NCI-H2227 (cell line): ENCODE results near the gene FIBP.

Source experiments
- DNase-seq: peaks from one replicate; lab custom pipeline; 2025; ENCODE audit not compliant: unreplicated experiment; lab: John Stamatoyannopoulos, UW

The FIBP gene

GRCh38 chr11:65891219-65892136 lies 3.2 kb upstream of the FIBP start:
- peak; percentile 26 for DNase-seq

- DNase-seq = peak; percentile 98
These were observed 2.3 kb upstream of the FIBP start, which contains the start of gene CCDC85B for GRCh38 chr11:65890324-65891218. CCDC85B (plus strand) TSS chr11:65890673; CDS start chr11:65890784, 111 bp downstream.

DNA sequence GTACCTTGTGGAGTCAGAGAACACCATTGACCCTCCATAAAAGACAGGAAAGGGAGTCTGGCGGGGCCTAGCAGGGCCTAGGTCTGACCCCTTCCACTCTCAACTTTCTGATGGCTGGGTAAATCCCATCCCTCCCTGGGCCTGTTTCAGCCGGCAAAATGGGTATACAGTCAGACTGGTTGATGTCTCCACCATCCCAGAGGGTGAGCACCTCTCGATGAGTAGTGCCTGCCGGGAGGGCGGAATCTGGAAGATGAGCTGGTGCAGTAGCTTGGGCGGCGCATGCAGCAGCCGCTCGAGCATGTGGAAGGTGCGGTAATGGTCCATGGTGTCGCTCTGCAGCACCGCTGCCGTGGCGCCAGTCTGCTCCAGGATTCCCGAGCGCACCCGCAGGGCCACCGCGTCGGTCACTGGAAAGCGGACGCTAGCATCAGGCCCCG lies 528 bp downstream of the FIBP start:
- DNase-seq = no peak

GRCh38 chr11:65886826-65887722 lies 1.2 kb downstream of the FIBP start:
- no peak for DNase-seq

GRCh38 chr11:65885808-65886536 lies 2.3 kb downstream of the FIBP start:
- no peak for DNase-seq

GRCh38 chr11:65885231-65885630 lies 3.0 kb downstream of the FIBP start:
- DNase-seq = no peak

GRCh38 chr11:65884716-65885092 lies 3.6 kb downstream of the FIBP start:
- peak; percentile 87 for DNase-seq

DNA sequence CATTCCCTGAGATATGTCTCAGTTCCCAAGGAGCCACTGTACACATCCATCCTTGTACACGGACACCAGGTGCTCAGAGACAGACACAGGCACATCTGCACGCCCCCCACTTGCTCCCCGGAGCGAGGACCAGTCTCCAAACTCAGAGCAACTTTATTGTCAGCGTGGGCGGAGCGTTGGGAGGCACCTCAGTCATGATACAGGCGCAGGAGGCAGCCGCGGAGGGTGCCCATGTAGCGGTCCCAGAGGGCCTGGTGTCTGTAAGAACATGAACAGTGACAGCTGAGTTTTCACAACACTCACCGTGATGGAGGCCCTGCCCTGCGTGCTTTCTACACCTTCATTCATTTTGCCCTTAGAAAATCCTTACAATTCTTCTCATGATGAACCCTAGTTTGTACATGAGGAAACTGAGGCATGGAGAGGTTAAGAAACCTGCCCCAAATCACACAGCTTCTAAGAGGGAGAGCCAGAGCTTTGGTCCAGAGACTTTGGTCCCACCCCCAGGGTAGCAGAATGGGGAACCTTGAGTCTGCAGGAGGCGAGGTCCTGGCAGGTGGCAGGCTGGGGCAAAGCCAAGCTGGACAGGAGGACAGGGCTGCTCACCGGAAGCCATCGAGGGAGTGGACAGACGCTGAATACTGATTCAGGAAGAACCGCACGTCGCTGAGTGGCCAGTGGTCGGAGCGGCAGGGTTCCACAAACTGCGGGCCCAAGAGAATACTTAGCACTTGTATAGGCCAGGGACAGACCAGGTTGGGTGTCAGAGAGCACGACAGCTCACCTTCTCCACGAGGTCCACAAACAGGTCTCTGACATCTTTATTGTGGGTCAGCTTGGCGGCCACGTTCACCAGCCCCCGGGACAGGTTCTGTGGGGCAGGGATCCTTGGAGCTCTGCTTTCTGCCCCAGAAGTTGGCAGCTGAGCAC lies 4.2 kb downstream of the FIBP start:
- no peak for DNase-seq

DNA sequence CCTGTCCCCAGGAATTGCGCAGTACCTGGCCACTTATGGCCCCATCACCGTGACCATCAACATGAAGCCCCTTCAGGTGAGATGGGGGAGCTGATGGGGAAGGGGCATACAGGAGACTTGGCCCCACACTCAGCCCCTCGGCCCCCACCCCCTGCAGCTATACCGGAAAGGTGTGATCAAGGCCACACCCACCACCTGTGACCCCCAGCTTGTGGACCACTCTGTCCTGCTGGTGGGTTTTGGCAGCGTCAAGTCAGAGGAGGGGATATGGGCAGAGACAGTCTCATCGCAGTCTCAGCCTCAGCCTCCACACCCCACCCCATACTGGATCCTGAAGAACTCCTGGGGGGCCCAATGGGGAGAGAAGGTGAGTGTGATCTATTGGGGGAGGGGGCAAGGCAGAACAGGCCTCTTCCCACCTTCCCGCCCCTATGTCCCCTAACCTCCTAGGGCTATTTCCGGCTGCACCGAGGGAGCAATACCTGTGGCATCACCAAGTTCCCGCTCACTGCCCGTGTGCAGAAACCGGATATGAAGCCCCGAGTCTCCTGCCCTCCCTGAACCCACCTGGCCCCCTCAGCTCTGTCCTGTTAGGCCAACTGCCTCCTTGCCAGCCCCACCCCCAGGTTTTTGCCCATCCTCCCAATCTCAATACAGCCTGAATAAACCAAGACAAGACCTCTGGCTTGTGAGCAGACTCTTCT lies 5.1 kb downstream of the FIBP start:
- no peak for DNase-seq

- DNase-seq = no peak
These were observed 5.9 kb downstream of the FIBP start for GRCh38 chr11:65882120-65883057.

DNA sequence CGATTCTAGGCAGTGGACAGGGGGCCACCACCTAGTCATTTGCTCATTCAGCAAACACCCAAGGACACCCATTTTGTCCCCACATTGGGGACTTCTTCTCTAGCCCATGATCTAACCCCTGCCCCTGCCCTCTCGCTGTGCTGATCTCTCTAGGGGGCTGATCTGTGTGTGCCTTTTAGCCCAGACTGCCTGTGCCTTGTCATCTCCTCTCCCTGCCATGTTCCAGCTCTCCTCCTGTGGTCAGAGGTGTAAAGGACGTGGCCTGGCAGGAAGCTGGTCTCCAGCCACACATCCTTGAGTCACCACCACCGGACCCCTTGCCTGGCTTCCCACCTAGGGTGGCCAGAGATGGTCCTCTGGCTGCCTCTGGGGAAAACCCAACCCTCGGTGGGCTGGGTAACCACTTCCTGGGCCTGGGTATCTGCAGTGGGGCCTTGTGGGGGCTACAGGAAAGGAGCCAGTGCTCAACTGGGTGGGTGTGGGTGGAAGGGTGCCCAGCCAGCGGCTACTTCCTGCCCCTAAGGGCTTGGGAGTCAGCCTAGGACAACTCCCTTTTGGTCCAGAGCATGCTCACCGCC lies 7.3 kb downstream of the FIBP start:
- no peak for DNase-seq

GRCh38 chr11:65880027-65880426 lies 8.2 kb downstream of the FIBP start:
- no peak for DNase-seq

DNA sequence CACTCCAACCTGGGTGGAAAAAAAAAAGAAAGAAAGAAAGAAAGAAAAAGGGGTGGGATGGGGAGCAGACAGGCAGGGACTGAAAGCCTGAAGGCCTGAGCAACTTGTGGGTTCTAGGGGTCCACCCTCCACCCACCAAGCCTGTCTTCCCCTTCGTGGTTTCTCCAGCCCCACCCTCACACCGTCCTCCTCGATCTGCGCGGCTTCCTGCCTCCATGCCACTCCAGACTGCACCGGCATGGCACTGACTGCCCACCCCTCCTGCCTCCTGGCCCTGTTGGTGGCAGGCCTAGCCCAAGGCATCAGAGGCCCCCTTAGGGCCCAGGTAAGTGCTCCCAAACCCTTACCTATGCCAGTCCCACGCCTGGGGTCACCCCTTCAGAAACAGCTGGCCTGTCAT lies 8.7 kb downstream of the FIBP start, which contains the start of gene CTSW:
Gene CTSW (plus strand): TSS at position 221 of the 400 bp plus-strand sequence. CDS start 18 bp downstream, at position 239.
- DNase-seq = no peak

GRCh38 chr11:65873318-65874156 lies 14.7 kb downstream of the FIBP start:
- DNase-seq = peak; percentile 96

GRCh38 chr11:65872586-65873317 lies 15.5 kb downstream of the FIBP start, which contains the start of gene EFEMP2:
EFEMP2 (minus strand) TSS chr11:65872800; CDS start chr11:65872354, 446 bp downstream.
- peak; percentile 46 for DNase-seq
